AG20443 (cell line): ENCODE results near the gene CDR2.
"Not testable (repeated sequence)": the region's sequence is repeated elsewhere in the genome, so short reads cannot be mapped to it uniquely, and the experiment has no call there.

ENCODE experiments used
- DNase-seq: peaks from one replicate; pipeline ENCODE4 v3.0.0; 2012; ENCODE audit warnings: low spot score, mixed read lengths

The CDR2 gene

DNA sequence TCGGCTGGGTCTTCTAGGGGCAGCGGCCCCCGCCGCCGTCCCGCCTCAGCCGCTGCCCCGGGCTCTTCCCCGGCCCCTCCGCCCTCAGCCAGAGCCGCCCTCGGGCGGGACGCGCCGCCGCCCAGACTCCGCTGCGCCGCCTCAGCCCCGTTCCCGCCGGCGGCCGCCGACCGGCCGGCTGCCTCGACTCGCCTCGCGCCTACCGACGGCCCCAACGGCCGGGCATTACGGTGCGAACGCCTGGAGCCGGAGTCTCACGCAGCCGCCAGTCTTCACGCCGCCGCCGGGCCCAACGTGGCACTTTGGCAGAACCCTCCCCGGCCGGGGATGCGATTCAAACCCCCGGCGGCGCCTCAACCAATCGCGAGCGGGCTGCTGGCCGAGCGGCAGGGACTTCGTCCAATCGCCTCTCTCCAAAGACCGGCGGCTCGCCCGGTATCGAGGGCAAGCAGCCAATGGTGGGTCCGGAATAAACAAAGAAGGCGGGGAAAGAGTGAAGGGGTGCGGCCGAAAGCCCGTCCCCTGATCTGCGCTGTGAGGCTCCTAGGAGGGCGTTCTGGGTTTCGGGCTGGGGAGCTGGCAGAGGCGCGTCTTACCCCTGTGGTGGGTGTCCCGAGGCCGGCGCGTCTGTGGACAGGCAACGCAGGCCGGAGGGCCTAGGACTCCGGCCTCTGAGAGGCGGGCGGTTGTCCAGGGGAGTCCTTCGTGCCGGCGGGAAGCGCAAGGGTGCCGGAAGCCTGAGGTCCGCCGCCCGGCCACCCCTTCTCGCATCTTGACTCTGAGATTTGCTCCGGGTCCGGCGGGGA, at the start of gene CDR2:
CDR2 (minus strand) TSS at position 309 of the 806 bp plus-strand sequence. CDS start 310 bp downstream, outside the sequence.
- peak; percentile 98 for DNase-seq

DNA sequence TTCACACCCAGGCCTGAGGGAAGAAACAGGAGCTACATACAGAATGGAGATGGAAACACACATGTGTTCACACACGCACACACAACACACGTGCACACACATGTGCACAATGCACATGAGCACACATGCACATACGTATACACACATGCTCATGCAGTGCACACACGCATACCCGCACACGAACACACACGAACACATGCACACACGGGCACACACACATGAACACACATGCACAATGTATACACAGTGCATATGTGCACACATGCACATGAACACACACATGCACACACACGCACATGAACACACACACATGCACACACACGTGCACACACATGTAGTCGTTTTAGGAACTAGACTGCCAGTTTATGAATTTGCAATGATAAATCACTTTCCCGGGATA, 49.3 kb upstream of the CDR2 start:
- DNase-seq = no peak

DNA sequence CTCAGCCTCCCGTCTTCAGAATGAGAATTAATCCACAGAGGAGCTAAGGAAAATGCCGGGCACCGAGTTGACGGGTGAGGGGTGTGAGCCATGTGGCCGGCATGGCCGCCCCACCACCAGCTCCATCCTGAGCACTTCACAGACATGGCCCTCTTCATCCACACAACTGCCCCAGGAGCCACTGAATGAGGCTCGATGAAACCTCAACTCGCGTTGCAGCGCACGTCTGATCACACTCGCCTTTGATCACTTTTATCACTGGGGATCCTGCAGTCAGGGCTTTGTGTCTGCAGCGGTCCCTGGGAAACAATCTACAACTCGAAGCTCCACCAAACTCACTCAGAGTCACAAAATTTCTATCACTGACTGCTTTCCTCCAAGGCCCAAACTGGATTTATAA, 46.7 kb upstream of the CDR2 start:
- no peak for DNase-seq

DNA sequence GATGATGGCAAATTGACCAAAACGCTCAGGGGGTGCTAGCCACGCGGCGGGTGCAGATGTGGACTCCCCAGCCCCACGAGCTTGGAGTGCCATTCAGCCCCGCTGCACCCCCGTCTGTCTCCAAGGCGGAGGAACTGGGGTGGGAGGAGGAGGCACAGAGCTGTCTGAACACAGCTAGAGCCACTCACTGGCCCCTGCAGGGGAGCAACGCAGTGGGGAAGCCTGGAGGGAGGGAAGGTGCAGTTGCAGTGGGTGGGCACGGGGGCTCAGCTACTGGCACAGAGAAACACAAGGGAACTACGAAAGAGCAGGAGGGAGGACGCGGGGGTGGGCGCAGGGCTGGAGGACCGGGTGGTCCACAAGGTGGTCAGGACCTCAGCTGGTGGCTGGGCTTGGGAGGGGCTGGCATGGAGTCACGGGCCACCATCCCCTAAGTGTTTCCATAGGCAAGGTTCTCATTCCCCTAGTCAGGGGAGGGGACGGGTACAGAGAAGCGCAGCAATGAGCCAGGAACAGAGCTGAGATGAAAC, 46.3 kb upstream of the CDR2 start:
- DNase-seq = no peak

DNA sequence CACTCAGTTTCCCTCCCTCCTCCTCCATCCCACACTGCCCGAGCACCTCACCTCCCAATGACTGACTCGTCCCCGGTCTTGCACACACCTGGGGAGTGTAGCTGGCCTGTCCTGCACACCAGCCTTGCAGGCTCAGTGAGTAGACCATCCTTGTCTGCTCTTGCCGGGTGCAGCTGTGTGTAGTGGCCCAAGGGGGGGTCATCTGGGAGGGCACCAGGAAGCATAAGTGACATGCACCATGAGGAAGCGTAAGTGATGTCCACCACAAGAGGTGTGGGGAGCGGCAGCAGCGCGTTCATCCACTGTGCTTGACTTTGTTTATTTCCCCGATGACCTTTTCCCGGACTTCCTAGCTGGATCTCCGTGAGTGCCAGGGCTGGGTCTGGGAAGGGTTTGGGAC, 45.5 kb upstream of the CDR2 start:
- no peak for DNase-seq

DNA sequence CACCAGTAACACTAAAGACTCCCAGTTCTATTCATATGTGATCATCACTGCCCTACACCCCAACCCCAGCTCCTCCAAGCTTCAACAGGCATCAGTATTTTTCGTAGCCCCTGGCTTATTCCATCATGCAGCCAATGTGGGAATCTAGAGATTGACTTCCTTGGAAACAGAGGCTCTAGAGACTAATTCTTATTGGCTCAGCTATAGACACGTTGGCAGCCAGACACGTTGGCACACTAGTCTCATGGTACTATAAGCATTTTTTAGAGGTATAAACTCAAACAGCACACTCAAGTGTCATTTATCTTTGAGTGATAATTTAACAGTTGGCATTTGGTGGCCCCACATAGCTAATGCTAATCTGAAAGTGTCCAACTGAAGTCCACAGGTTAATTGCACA, 44.4 kb upstream of the CDR2 start:
- DNase-seq = no peak

DNA sequence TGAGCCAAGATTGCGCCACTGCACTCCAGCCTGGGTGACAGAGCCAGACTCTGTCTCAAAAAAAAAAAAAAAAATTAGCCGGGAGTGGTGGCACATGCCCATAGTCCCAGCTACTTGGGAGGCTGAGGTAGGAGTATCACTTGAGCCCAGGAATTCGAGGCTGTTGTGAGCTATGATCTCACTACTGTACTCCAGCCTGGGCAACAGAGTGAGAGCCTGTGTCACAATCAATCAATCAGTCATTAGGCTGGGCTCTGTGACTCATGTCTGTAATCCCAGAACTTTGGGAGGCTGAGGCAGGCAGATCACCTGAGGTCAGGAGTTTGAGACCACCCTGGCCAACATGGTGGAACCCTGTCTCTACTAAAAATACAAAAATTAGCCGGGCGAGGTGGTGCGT, 43.4 kb upstream of the CDR2 start:
- not testable (repeated sequence) for DNase-seq

DNA sequence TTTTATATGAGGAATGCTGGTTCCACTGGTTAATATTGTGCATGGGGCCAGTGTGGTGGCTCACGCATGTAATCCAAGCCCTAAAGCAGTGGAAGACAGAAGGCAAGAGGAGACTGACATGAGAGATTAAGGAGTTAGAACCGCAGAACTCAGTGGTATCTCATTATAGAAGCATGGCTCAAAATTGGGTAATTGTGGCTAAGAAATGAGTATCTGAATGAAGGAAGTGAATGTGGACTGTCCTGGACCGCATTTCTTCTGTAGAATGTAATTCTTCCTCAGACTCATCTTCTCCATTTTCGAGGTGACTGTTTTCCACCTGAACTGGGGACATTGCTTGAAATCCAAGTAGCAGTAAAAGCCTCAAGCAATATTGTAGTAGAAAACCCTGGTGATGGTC, 42.6 kb upstream of the CDR2 start:
- no peak for DNase-seq

DNA sequence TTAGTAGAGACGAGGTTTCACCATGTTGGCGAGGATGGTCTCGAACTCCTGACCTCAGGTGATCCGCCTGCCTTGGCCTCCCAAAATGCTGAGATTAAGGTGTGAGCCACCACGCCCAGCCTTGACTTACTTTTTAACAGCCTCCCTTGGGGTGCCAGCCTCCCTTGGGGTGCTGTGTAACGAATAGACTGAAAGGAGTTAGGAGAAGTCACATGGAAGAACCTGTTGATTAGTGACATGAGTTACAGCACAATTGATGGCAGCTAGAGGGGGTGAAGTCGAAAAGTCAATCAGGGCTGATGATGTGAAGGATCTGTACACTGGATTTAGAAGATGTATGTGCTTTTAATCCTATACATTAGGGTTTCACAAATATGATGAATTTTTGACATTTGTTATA, 39.4 kb upstream of the CDR2 start:
- DNase-seq = no peak

DNA sequence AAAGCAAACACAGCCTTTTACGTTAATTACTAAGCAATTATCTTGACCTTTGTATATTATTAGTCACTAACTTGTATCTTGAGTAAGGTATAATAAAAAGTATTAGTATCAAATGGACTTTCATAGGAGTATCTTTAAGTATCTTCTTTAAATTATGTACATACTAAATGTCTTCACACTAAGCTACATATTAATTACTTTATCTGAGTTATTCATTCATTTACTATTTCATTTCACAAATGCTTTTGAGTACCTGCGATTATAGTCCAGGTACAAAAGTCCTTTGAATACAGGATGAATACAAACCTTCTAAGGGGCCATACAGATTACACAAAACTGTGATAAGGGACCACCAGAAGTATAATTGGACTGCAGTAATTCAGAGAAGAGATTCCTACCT, 33.1 kb upstream of the CDR2 start:
- no peak for DNase-seq

DNA sequence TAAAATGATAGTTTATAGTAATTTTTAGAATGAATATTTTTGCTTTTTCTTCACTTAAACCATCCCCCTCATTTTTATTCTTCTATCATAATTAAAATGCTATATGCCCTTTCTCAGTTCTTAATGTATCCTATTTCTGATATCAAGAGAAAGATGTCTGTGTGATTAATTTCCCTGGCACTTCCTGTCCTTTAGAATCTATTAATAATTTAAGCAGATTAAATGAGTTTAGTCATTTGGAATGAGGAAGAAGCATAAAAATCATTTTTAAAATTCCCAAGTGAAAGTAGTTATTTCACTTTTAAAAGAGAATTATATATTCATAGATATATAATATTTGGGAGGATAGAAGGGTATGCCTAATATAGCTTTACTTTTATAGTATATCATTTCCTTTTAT, 27.8 kb upstream of the CDR2 start:
- no peak for DNase-seq

DNA sequence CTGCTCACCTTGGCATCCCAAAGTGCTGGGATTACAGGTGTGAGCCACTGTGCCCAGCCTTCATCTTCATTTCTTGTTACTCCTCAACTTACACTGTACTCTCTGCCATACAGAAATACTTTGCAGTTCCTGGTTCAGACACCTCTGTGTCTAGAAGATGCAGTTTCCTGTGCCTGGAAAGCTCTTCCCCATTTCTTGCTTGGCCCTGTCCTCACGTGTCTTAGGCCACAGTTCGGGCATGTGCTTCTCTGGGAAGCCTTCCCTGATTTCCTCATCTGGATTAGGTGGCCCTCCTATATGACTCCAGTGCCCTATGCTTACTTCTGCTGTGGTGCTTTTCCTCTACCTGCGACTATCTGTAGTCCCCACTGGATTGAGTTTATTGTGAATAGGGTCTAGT, 26.5 kb upstream of the CDR2 start:
- DNase-seq = no peak

DNA sequence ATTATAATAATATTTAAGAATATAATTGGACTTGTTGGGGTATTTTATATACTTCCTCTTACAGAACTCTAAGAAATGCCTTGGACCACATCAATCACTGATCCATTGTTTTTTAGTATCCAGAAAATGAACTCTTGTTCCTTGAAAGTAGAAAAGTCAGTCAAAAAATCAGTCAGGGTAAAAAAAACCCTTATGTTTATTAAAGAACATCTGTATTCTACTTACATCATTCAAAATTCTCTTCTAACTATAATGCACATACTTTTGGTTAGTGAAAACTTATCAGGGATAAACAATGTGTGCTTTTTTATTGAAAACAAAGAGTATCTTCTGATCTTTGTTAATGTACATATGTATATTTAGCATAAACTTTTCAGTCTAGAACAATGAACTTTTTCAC, 23.5 kb upstream of the CDR2 start:
- DNase-seq = no peak

DNA sequence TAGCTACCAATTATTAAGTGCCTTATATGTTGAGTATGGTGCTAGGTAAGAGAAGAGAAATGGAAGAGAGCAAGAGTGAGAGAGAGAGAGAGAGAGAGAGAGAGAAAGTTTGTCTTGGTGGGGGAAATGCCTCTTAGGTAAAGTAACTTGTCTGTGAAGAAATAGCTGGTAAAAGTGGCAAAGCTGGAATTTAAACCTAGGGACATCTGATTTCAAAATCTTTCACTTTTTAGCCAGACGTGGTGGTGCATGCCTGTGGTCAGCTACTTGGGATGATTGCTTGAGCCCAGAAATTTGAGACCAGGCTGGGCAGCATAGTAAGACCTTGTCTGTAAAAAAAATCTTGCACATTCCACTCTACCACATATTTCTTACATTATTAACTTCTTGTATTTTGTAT, 23.0 kb upstream of the CDR2 start:
- DNase-seq = peak; percentile 80

DNA sequence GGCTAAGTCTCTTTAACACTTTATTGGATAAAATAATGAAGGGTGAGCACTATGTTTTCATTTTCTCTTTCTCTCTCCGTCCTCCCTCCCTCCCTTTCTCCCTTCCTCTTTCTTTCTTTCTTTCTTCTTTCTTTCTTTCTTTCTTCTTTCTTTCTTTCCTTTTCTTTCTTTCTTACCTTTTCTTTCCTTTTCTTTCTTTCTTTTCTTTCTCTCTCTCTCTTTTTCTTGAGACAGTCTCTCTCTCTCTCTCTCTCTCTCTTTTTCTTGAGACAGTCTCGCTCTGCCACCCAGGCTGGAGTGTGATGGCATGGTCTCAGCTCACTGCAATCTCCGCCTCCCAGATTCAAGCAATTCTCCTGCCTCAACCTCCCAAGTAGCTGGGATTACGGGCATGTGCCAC, 21.5 kb upstream of the CDR2 start:
- no peak for DNase-seq

DNA sequence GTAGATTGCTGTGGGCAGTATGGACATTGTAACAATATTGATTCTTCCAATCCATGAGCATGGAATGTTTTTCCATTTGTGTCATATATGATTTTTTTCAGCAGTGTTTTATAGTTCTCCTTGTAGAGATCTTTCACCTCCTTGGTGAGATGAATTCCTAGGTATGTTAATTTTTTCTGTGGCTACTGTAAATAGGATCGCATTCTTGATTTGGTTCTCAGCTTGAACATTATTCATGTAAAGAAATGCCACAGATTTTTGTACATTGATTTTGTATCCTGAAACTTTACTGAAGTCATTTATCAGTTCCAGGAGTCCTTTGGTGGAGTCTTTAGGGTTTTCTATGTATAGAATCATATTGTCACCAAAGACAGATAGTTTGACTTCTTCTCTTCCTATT, 19.7 kb upstream of the CDR2 start:
- DNase-seq = no peak

DNA sequence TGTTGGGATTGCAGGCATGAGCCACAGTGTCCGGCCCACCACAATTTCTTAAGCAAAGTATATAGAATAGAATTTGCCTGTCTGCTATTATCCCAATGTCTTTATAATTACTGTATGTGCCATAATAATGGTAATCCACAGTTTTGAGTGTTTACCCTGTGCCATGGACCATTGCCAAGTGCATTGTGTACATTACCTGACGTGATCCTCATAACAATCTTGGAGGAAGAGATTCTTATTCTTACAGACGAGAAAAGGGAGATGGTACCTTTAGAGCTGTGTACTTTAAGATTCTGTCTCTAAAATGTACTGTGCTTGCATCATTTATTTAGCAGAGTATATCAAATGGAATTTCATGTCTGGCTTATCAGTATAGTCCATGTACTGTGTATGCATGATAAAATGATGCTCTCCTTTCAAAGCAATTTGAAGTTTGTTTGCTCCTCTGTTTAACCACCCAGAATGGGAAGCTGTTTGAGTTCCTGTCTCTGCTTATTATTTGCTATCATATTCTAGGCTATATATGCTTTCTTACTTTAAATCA, 13.8 kb upstream of the CDR2 start:
- no peak for DNase-seq

DNA sequence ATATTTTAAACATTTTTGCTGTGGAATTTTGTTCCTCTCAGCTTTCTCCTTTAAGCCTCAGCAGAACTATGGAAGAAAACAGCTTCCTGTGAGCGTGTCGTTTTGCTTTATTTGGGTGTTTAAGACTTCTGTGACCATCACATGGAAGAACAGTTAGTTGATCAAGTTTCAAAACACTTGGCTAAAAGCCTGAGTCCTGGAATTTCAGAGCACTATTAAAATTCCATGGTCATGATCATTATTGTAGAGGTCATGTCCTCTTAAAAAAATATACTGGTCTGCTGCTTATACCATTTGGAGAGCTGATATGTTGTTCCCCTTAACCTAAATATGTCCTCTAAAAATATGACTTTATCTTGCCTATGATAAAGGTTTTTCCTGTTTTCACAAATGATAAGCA, 12.6 kb upstream of the CDR2 start:
- peak; percentile 74 for DNase-seq

DNA sequence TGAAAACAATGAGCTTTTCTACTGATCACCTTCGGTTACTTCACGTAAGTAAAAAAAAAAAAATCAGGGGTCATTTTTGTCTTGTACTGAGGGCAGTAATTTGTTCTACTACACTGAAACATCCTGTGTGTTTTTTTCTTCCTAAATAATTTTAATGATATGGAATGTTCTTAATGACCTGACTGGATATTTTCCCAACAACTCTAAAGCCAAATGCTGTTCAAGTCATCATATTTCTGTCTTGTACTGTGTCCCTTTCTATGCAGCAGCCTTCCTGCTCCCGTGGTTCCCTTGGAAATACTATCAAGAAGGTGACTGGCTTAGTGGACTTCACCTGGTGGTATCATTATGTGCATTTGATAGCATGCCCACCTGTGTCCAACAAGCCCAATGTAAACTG, 10.8 kb upstream of the CDR2 start:
- DNase-seq = no peak

DNA sequence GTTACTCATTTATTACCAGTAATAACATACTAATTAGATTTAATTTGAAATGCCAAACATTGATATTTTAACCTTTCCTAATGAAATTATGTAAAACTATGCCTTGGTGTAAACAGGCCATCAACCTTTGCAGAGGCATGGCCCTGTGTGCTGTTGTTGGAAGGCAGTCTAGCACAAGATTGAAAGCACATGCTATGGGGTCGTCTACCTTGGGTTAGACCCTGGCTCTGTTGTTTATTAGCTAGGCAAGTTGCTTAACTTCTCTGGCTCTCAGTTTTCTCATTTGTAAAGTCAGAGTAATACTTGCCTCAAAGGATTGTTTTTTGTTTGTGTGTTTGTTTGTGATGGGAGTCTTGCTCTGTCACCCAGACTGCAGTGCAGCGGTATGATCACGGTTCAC, 9.4 kb upstream of the CDR2 start:
- DNase-seq = no peak

DNA sequence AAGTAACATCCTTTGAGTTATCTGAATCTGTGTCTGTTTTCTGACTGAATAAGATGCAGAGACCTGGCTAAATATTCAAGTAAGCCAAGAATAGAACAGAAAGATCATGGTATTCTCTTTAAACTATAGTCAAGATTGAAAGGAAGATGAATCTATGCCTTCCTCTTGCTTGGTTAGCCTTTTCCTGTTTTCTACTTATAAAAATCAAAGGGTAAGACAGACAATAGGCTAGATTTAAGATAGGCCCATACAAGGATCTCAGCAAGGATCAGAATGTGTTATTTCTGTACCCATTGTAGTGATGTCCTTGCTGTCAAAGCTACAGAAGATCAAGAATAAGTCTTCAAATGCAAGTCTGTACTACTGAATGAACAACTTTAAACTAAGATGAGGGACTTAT, 7.0 kb upstream of the CDR2 start:
- no peak for DNase-seq

DNA sequence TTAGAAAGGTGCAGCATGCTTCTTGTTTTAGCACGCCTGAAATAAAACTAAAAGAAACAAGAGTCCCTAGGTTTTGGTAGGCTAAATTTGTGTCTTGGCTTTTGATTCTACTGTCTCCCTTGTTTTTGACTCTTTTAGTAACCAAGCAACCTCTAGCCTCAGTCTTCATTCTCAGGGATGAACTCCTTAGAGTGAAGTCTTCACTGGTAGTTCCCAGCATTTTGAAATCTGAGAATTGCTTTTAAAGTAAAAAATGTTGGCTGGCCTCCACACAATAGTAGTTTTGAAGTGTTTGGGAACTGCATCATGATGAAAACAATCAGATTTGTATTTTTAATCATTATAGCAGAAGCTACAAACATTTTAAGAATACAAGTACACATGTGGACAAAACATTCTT, 6.1 kb upstream of the CDR2 start:
- peak; percentile 35 for DNase-seq

DNA sequence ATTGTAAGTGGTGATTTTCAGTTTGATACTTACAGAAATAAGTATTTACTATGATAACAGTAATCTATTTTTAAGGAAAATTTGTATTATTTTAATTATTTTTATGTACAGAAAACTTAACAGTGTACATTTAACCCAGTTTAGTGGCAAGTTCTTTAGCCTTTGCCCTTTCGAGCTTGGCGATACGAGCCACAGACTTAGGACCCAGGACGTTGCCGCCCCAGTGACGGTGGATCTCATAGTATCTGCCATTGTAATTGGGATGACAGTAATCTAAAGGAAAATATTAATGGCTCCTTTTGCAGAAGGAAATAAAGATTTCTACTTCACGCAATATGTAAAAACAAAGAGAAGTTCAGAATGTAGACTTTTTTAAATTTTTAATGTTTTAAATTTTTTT, 5.2 kb upstream of the CDR2 start:
- no peak for DNase-seq
